ENCODE results near the gene IRX5.

GRCh38 chr16:54942353-54942943 lies 11.8 kb downstream of the IRX5 start:
- TF ChIP-seq CTCF (IDR thresholded peaks at IDR 0.05; ENCODE audit: low read depth, low read length, poor library complexity, severe bottlenecking) (no peak), EZH2phosphoT487 (IDR thresholded peaks at IDR 0.05; ENCODE audit: borderline replicate concordance, low read length) (no peak)
